IMR-90 (cell line): ENCODE measurements around the gene FLYWCH1. TPM values are rescaled to one million over a fixed set of nuclear protein-coding genes. Genes with fewer than 3 reads are reported as not detected.

ENCODE experiments used
- ATAC-seq: fragments of 200-7000 bp; cut with Tn5 transposase; 2 replicates; pipeline ENCODE4 v1.9.1; 2020; ENCODE audit warnings: low read depth, mild to moderate bottlenecking, moderate library complexity
- BruUV-seq: library from RNA; stranded (reverse); fragments of 400-500 nt; replicated peaks from 2 replicates; lab custom pipeline; 2021; lab: Mats Ljungman, UMichigan
- CTCF ChIA-PET: fragments of 300-600 bp; formaldehyde crosslinking; extraction: SDS; loops from one replicate; lab custom pipeline; 2021; ENCODE audit warnings: antibody characterized with exemption; lab: Yijun Ruan, JAX
- POLR2A ChIA-PET: fragments of 300-600 bp; sonication (Branson Sonifier 250); formaldehyde crosslinking; loops from one replicate; lab custom pipeline; 2022; ENCODE audit warnings: antibody characterized with exemption; ENCODE audit not compliant: unreplicated experiment; lab: Charles Lee
- DNase-seq: peaks from one replicate; pipeline ENCODE4 v3.0.0; 2013
- H2AFZ ChIP-seq: replicated peaks from 2 replicates; pipeline ENCODE3; 2013; ENCODE audit warnings: low read length, mild to moderate bottlenecking; ENCODE audit not compliant: poor library complexity
- H2AK5ac ChIP-seq: 2 replicates; pipeline ENCODE4 v1.6.1; 2013; ENCODE audit warnings: low read depth, low read length, inconsistent platforms
- H2AK9ac ChIP-seq: replicated peaks from 2 replicates; pipeline ENCODE3; 2013; ENCODE audit warnings: mild to moderate bottlenecking, low read depth, low read length, moderate library complexity; ENCODE audit not compliant: poor library complexity
- H2BK120ac ChIP-seq: 2 replicates; pipeline ENCODE4 v1.6.1; 2013; ENCODE audit warnings: low read depth, low read length, inconsistent platforms
- H2BK15ac ChIP-seq: 3 replicates; pipeline ENCODE4 v1.6.1; 2013; ENCODE audit warnings: low read depth, low read length, inconsistent platforms
- H2BK20ac ChIP-seq: 2 replicates; pipeline ENCODE4 v1.6.1; 2013; ENCODE audit warnings: low read depth, mild to moderate bottlenecking, inconsistent platforms, low read length, moderate library complexity
- H2BK5ac ChIP-seq: 2 replicates; pipeline ENCODE4 v1.6.1; 2013; ENCODE audit warnings: mild to moderate bottlenecking, low read depth, low read length, inconsistent platforms; ENCODE audit not compliant: poor library complexity, severe bottlenecking
- H3K14ac ChIP-seq: replicated peaks from 2 replicates; pipeline ENCODE4 v1.6.1; 2013; ENCODE audit warnings: low read depth, low read length, inconsistent platforms
- H3K18ac ChIP-seq: 2 replicates; pipeline ENCODE4 v1.6.1; 2013; ENCODE audit warnings: low read depth, low read length, control low read depth
- H3K23ac ChIP-seq: 2 replicates; pipeline ENCODE4 v1.6.1; 2013; ENCODE audit warnings: low read depth, low read length, inconsistent platforms
- H3K27ac ChIP-seq: 2 replicates; pipeline ENCODE4 v1.5.1; 2013; ENCODE audit warnings: mild to moderate bottlenecking, control low read depth, low read length; ENCODE audit not compliant: insufficient read depth
- H3K27me3 ChIP-seq: 2 replicates; pipeline ENCODE4 v1.6.1; 2013; ENCODE audit warnings: low read length; ENCODE audit not compliant: control insufficient read depth, insufficient read depth
- H3K36me3 ChIP-seq: 2 replicates; pipeline ENCODE4 v1.6.1; 2013; ENCODE audit warnings: low read length, mixed read lengths; ENCODE audit not compliant: control insufficient read depth, insufficient read depth
- H3K4ac ChIP-seq: 2 replicates; pipeline ENCODE4 v1.6.1; 2013; ENCODE audit warnings: low read depth, low read length, inconsistent platforms
- H3K4me1 ChIP-seq: 2 replicates; pipeline ENCODE4 v1.6.1; 2013; ENCODE audit warnings: low read length, mixed read lengths; ENCODE audit not compliant: control insufficient read depth, insufficient read depth
- H3K4me2 ChIP-seq: 2 replicates; pipeline ENCODE4 v1.6.1; 2013; ENCODE audit warnings: low read depth, mild to moderate bottlenecking, control low read depth, low read length, moderate library complexity
- H3K4me3 ChIP-seq: 2 replicates; pipeline ENCODE4 v1.5.1; 2013; ENCODE audit warnings: low read depth, mild to moderate bottlenecking, control low read depth, low read length, moderate library complexity; ENCODE audit not compliant: insufficient read depth
- H3K56ac ChIP-seq: 2 replicates; pipeline ENCODE4 v1.6.1; 2013; ENCODE audit warnings: low read length, inconsistent platforms; ENCODE audit not compliant: insufficient read depth; ENCODE audit errors: extremely low read depth
- H3K79me1 ChIP-seq, 2 experiments: 2 replicates each; pipeline ENCODE4 v1.6.1; 2013; ENCODE audit warnings: low read length in 2 of 2, inconsistent platforms in 1 of 2, low read depth in 1 of 2
- H3K9ac ChIP-seq: 2 replicates; pipeline ENCODE4 v1.6.1; 2013; ENCODE audit warnings: low read depth, low read length, control low read depth
- H3K9me1 ChIP-seq: 2 replicates; pipeline ENCODE4 v1.6.1; 2013; ENCODE audit warnings: low read length, inconsistent platforms; ENCODE audit not compliant: insufficient read depth
- H3K9me3 ChIP-seq: 2 replicates; pipeline ENCODE4 v1.6.1; 2013; ENCODE audit warnings: low read length; ENCODE audit not compliant: control insufficient read depth, insufficient read depth
- H4K20me1 ChIP-seq: 2 replicates; pipeline ENCODE4 v1.6.1; 2013; ENCODE audit warnings: low read length, inconsistent platforms; ENCODE audit not compliant: insufficient read depth
- H4K5ac ChIP-seq: 2 replicates; pipeline ENCODE4 v1.6.1; 2013; ENCODE audit warnings: mild to moderate bottlenecking, low read depth, low read length, control low read depth
- H4K8ac ChIP-seq, 2 experiments: 2 replicates each; pipeline ENCODE4 v1.6.1; 2013; ENCODE audit warnings: low read depth in 2 of 2, low read length in 2 of 2, control low read depth in 1 of 2, inconsistent platforms in 1 of 2
- H4K91ac ChIP-seq: 2 replicates; pipeline ENCODE4 v1.6.1; 2013; ENCODE audit warnings: low read depth, low read length, inconsistent platforms; ENCODE audit not compliant: insufficient read depth
- BHLHE40 ChIP-seq: fragments of 150-350 bp; IDR thresholded peaks from 2 replicates; pipeline ENCODE4 v1.6.1; 2016; ENCODE audit warnings: mild to moderate bottlenecking, low read depth, low read length
- CHD1 ChIP-seq: IDR thresholded peaks from 2 replicates; pipeline ENCODE4 v1.6.1; 2012; ENCODE audit warnings: low read depth, low read length, improper control_type of control experiment
- FOS ChIP-seq: fragments of 150-350 bp; IDR thresholded peaks from 2 replicates; pipeline ENCODE4 v1.6.1; 2016; ENCODE audit warnings: low read depth, low read length
- MAFK ChIP-seq: IDR thresholded peaks from 2 replicates; pipeline ENCODE4 v1.6.1; 2012; ENCODE audit warnings: low read depth, low read length, improper control_type of control experiment
- MAZ ChIP-seq: IDR thresholded peaks from 2 replicates; pipeline ENCODE4 v1.6.1; 2012; ENCODE audit warnings: low read depth, mild to moderate bottlenecking, low read length, improper control_type of control experiment, moderate library complexity, borderline replicate concordance
- MXI1 ChIP-seq: IDR thresholded peaks from 2 replicates; pipeline ENCODE4 v1.6.1; 2012; ENCODE audit warnings: low read depth, mild to moderate bottlenecking, low read length, moderate library complexity, borderline replicate concordance
- NFE2L2 ChIP-seq: fragments of 150-350 bp; IDR thresholded peaks from 2 replicates; pipeline ENCODE4 v1.6.1; 2016; ENCODE audit warnings: low read depth, mild to moderate bottlenecking, low read length
- RAD21 ChIP-seq: IDR thresholded peaks from 2 replicates; pipeline ENCODE4 v1.6.1; 2012; ENCODE audit warnings: low read length, improper control_type of control experiment
- RCOR1 ChIP-seq: IDR thresholded peaks from 2 replicates; pipeline ENCODE4 v1.6.1; 2012; ENCODE audit warnings: mild to moderate bottlenecking, low read length, improper control_type of control experiment; ENCODE audit not compliant: insufficient replicate concordance
- SMC3 ChIP-seq: fragments of 150-350 bp; IDR thresholded peaks from 2 replicates; pipeline ENCODE4 v1.6.1; 2016; ENCODE audit warnings: low read depth, mild to moderate bottlenecking, antibody characterized with exemption, low read length, moderate library complexity
- WGBS, 2 experiments: methylation state at CpG; one replicate each; pipeline versions ENCODE4 v1.1.5 to v1.1.7; 2013; ENCODE audit warnings: missing lambda C conversion rate in 2 of 2; ENCODE audit not compliant: insufficient read length in 1 of 2; ENCODE audit errors: extremely low coverage in 2 of 2; 5-methylcytosine and 5-hydroxymethylcytosine counted together
- dilution Hi-C: fragments of 300-500 bp; cut with HindIII; formaldehyde crosslinking; loops from one replicate; pipeline ENCODE4 v1.14.3; 2018; ENCODE audit warnings: low sequenced_read_pairs; ENCODE audit not compliant: unreplicated experiment
- in situ Hi-C: fragments of 300-500 bp; cut with MboI; formaldehyde crosslinking; loops from 3 replicates; pipeline ENCODE4 v1.14.3; 2019; ENCODE audit warnings: low sequenced_read_pairs, inconsistent platforms, mixed read lengths
- intact Hi-C: fragments of 100-400 bp; cut with micrococcal nuclease; formaldehyde crosslinking; loops from 2 replicates; pipeline ENCODE4 v1.10.0; 2022
- polyA plus RNA-seq, 3 experiments: library from polyadenylated mRNA; depleted of rRNA; stranded (reverse); fragments of >200 nt; gene quantifications; 2 replicates each; pipeline ENCODE4 v1.2.3, GENCODE V29; 2012; ENCODE audit warnings: low replicate concordance in 1 of 3
- total RNA-seq: library from RNA; depleted of rRNA; stranded (reverse); fragments of >200 nt; gene quantifications from 2 replicates; pipeline ENCODE4 v1.2.3, GENCODE V29; 2012
- TF ChIP-seq, protein P1 (sequence below): fragments of 150-350 bp; IDR thresholded peaks from 2 replicates; pipeline ENCODE4 v1.6.1; 2017; ENCODE audit warnings: mild to moderate bottlenecking, antibody characterized with exemption, low read length, low read depth
- TF ChIP-seq, protein P2 (sequence below): fragments of 150-350 bp; IDR thresholded peaks from 2 replicates; pipeline ENCODE4 v1.6.1; 2016; ENCODE audit warnings: low read depth, mild to moderate bottlenecking, low read length, moderate library complexity, borderline replicate concordance

FLYWCH1 gene
- total and polyA plus RNA-seq, 2 of the 4 experiments (the other 2 are of a cell fraction): 14.3 to 25.2 TPM

DNA sequence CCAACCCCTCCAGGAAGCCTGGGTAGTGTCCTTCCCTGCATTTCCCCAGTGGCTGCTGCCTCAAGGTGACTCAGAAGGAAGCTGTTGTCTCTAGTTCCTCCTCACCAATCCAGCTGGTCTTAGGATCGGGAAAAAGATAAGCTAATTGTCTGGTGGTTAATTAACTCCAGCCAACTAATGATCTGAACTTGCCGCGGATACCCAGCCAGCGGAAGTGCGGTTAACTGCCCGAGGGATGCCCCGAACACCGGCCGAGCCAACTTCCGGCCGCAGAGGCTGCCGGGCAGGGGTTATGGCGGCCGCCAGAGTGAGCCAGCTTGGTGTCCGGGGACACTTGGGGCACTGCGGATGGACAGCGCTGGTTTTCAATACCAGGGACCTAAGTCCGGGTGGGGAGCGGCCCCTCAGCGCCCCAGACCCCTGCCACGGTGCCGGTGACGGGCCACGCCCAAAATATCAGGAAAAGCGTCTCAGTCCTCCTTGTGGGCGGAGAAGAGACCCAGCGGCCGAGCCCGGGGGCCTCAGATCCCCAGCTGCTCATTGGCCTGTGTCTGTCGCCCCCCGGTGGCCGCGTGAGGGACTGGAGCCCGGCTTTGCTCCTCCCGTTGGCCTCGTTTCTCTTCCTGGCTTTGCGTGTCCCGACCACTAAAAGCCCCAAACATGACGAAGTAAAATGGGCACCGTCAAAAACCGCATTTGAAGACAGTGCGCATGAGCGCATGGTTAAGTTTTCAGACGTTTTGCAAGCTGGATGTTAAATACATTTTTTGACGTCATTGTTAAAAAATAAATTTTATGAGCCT is 43.5 kb upstream of the FLYWCH1 start:
- Histone ChIP-seq H3K79me1 (no peaks in the 10 kb centered on the region), H4K91ac (peak overlapping the region; percentile 99), H3K9me3 (no peaks in the 10 kb centered on the region), H3K56ac (peak overlapping the region; percentile 83), H4K8ac (peak overlapping the region; percentile 95 to 99), H3K9me1 (no peaks in the 10 kb centered on the region), H2BK20ac (peak overlapping the region; percentile 74), H3K4ac (peak overlapping the region; percentile 99), H2AK9ac (peak overlapping the region; percentile 95), H3K4me3 (peak overlapping the region; percentile 67), H2AK5ac (peak overlapping the region; percentile 81), H3K27ac (peak overlapping the region; percentile 94), H3K4me1 (peaks cover 3% of the 10 kb centered on the region), H3K27me3 (no peaks in the 10 kb centered on the region), H2BK5ac (peak overlapping the region; percentile 92), H2AFZ (peak overlapping the region; percentile 98), H3K18ac (peak overlapping the region; percentile 91), H2BK15ac (peak overlapping the region; percentile 82; the same call in 2 of the 3 replicates), H3K23ac (peak overlapping the region; percentile 96), H3K36me3 (no peaks in the 10 kb centered on the region), H3K14ac (peak overlapping the region; percentile 99), H3K9ac (peak overlapping the region; percentile 87), H2BK120ac (peak overlapping the region; percentile 89), H3K4me2 (peak overlapping the region; percentile 91), H4K5ac (peak overlapping the region; percentile 100), H4K20me1 (no peaks in the 10 kb centered on the region)
- intact Hi-C loops (loop anchor here (1.0 kb wide), 4 partner anchors 29 to 115 kb away; no protein-coding TSS in a partner anchor), in situ Hi-C loops (no loop called here), dilution Hi-C loops (no loop called here)
- POLR2A ChIA-PET: interaction anchor here (0.9 to 1.2 kb wide), 3 partner anchors 14 to 38 kb away, joined by 3 to 6 read pairs (median 4); no protein-coding TSS in a partner anchor
- CTCF ChIA-PET: interaction anchor here (0.6 to 2.5 kb wide), 7 partner anchors 10 to 95 kb away, joined by 3 to 54 read pairs (median 3); no protein-coding TSS in a partner anchor
- ATAC-seq: peak; percentile 99
- DNase-seq: peak; percentile 93
- WGBS, 2 experiments: 0% methylated on average over 32 of the region's 45 CpGs; no CpG with 5 or more reads in 1 of the 2 experiments
- no TSS peak for BruUV-seq
- TF ChIP-seq SMC3 (peak; percentile 98), MAFK (no peak), RCOR1 (no peak), CHD1 (no peak; the same call in 1 of the 2 replicates), NFE2L2 (0 out of 2 replicates have a peak, but pooled peaks have one; percentile 38), RAD21 (peak; percentile 97), MAZ (peak; percentile 86), MXI1 (peak; percentile 27; the same call in 1 of the 2 replicates), BHLHE40 (no peak), FOS (no peak)
- TF ChIP-seq, protein P1, sequence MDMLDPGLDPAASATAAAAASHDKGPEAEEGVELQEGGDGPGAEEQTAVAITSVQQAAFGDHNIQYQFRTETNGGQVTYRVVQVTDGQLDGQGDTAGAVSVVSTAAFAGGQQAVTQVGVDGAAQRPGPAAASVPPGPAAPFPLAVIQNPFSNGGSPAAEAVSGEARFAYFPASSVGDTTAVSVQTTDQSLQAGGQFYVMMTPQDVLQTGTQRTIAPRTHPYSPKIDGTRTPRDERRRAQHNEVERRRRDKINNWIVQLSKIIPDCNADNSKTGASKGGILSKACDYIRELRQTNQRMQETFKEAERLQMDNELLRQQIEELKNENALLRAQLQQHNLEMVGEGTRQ: no peak
- TF ChIP-seq, protein P2, sequence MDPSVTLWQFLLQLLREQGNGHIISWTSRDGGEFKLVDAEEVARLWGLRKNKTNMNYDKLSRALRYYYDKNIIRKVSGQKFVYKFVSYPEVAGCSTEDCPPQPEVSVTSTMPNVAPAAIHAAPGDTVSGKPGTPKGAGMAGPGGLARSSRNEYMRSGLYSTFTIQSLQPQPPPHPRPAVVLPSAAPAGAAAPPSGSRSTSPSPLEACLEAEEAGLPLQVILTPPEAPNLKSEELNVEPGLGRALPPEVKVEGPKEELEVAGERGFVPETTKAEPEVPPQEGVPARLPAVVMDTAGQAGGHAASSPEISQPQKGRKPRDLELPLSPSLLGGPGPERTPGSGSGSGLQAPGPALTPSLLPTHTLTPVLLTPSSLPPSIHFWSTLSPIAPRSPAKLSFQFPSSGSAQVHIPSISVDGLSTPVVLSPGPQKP: no peak
